Stimulated activated CD8-positive, alpha-beta memory T cell treated with anti-CD3 and anti-CD28 coated beads, Interleukin-15, amount 100 ng/mL, for 48 hours (primary cell): ENCODE data around the gene ASPHD1.

Source experiments
- DNase-seq, 2 donors: peaks; one replicate each; pipeline ENCODE4 v3.0.0-alpha.2; 2020; ENCODE audit warnings: low read depth in 2 of 2

ASPHD1 gene

DNA sequence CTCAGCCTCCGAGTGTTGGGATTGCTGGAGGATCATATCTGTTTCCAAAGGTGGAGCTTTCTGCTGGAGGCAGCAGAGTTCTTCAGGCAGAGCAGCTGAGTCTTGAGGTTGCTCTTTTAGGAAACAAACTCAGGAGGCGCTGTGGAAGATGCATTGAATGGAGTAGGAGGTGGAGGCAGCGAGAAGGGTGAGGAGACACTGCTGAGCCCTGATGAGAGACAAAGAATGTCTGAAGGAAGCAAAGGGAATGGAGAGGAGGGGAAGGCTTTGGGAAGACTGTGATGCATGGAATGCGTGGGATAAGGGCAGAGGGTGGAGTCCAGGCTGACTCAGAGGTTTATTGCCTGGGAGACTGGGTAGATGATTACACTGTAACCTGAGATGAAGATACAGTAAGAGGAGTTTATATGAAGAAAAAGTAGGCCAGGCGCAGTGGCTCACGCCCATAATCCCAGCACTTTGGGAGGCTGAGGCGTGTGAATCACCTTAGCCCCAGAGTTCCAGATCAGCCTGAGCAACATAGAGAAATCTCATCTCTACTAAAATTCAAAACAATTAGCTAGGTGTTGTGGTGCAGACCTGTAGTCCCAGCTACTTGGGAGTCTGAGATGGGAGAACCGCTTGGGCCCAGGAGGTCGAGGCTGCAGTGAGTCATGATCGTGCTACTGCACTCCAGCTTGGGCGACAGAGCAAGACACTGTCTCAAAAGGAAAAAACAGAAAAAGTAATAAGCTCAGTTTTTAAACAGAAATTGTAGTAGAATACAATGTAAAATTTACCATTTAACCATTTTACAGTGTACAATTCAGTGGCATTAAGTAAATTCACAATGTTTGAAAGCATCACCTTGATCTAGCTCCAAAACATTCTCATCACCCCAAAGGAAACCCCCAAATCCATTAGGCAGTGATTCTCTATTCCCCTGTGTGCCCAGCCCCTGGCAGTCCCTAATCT, 43.8 kb downstream of the ASPHD1 start:
- no peak for DNase-seq

DNA sequence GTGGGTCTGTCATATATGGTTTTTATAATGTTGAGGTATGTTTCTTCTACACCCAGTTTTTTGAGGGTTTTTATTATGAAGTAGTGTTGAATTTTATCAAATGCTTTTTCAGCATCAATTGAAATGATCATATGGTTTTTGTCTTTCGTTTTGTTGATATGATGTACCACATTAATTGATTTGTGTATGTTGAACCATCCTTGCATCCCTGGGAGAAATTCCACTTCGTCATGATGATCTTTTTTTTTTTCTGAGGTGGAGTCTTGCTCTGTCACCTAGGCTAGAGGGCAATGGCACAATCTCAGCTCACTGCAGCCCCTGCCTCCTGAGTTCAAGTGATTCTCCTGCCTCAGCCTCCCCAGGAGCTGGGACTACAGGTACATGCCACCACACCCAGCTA, 47.6 kb downstream of the ASPHD1 start:
- DNase-seq = no peak

DNA sequence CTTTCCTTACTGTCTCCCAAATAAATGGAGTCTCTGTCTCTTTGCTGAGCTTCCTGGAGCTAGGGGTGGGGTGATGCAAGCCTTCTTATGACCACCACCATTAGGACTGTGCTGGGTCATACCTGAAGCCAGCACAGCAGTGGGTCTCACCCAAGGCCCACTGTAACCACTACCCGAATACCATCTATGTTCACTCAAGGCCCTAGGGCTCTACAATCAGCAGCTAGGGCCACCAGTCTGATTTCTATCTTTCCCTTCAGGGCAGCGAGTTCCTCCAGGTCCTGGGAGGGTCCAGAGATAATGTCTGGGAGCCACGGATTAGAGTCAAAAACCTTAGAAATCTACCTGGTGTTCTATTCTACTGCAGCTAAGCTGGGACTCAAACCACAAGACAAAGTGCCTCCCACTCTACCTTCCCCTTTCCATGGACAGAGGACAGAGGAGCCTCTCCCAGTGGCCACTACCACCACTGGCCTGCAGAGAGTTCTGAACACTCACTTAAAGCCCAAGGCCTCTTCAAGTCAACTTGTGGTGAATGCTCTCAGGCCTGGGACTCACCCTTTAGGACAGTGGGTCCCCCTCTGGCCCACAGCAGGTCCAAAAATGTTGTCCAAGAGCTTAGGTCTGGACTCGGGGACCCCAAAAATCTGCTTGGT, 50.6 kb downstream of the ASPHD1 start:
- no peak for DNase-seq

DNA sequence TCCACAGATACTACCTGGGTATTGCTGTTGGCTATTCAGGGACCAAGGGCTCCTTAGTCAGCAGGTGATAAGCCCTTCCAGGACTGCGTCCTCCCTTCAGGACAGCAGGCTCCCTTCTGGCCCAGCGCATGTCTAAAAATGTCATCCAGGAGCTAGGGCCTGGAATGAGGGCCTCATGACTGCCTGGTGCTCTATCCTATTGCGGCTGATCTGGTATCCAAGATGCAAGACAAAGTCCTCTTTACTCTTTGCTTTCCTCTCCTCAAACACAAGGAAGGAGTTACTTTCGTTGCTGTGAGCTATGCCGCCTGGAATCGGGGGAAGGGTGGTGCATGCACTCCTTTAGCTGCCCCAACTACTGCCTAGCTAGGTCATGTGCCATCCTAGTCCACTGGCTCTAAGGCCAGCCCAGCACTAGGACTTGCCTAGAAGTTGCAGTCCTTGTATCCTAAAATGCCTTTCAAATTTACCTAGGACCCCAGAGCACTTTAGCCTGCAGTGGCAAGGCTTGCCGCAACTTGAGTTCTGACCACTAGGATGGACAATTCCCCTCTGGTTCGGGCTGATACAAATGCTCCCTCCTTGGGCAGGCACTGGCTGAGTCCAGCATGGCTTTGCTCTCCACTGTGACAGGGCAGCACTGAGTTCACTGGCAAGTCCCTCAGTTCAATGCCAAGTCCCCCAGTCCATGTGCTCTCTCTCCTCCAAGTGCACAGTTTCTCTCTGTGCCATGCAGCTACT, 51.5 kb downstream of the ASPHD1 start:
- DNase-seq = no peak
